K562 (cell line): ENCODE results near the gene HNRNPA3. TPM values are rescaled to one million over a fixed set of nuclear protein-coding genes. Genes with fewer than 3 reads are reported as not detected.

Source experiments
- JUND ChIP-seq, 2 experiments: IDR thresholded peaks; 2 replicates in 1 of 2; 3 replicates in 1 of 2; pipeline ENCODE4 v1.6.1; 2011; ENCODE audit warnings: borderline replicate concordance in 2 of 2, low read depth in 2 of 2, low read length in 2 of 2, improper control_type of control experiment in 1 of 2, missing biosample characterization in 1 of 2, missing genetic modification characterization in 1 of 2, missing genetic modification reagents in 1 of 2
- MXD1 ChIP-seq: fragments of 250-450 bp; sonication (Bioruptor Pico); IDR thresholded peaks from 2 replicates; pipeline ENCODE4 v1.8.0; 2021; ENCODE audit warnings: borderline replicate concordance, mild to moderate bottlenecking, moderate library complexity; ENCODE audit not compliant: poor library complexity, severe bottlenecking
- NBN ChIP-seq: fragments of 450-650 bp; IDR thresholded peaks from 2 replicates; pipeline ENCODE4 v1.6.1; 2016; ENCODE audit warnings: low read depth, mild to moderate bottlenecking
- NKRF ChIP-seq: fragments of 450-650 bp; IDR thresholded peaks from 2 replicates; pipeline ENCODE4 v1.6.1; 2016; ENCODE audit warnings: borderline replicate concordance
- NR1H2 ChIP-seq: sonication (generic); formaldehyde crosslinking; IDR thresholded peaks from 2 replicates; pipeline ENCODE4 v1.4.0; 2020; ENCODE audit warnings: mild to moderate bottlenecking, missing genetic modification reagents
- POLR2AphosphoS2 ChIP-seq: IDR thresholded peaks from 2 replicates; pipeline ENCODE4 v1.6.1; 2012; ENCODE audit warnings: low read length, improper control_type of control experiment
- SAP30 ChIP-seq: fragments of 200-600 bp; sonication (generic); IDR thresholded peaks from 2 replicates; pipeline ENCODE4 v1.6.1; 2012; ENCODE audit warnings: borderline replicate concordance, low read depth, mild to moderate bottlenecking, moderate library complexity, low read length, control low read depth, inconsistent platforms; ENCODE audit not compliant: insufficient read depth, poor library complexity, severe bottlenecking
- SIN3A ChIP-seq, 2 experiments: fragments of 150-350 bp in 1 of 2; IDR thresholded peaks; 2 replicates each; pipeline ENCODE4 v1.6.1; 2011 to 2016; ENCODE audit warnings: borderline replicate concordance in 2 of 2, low read depth in 2 of 2, low read length in 2 of 2, mild to moderate bottlenecking in 2 of 2, moderate library complexity in 2 of 2; ENCODE audit not compliant: control insufficient read depth in 1 of 2
- STAG1 ChIP-seq: sonication (generic); formaldehyde crosslinking; IDR thresholded peaks from 2 replicates; pipeline ENCODE4 v1.5.0; 2020; ENCODE audit warnings: missing genetic modification reagents, borderline replicate concordance
- TAF15 ChIP-seq: fragments of 200-400 bp; formaldehyde crosslinking; IDR thresholded peaks from 2 replicates; pipeline ENCODE4 v1.6.1; 2017; ENCODE audit warnings: mild to moderate bottlenecking, low read depth, low read length, moderate library complexity
- ZC3H4 ChIP-seq: sonication (generic); formaldehyde crosslinking; IDR thresholded peaks from 2 replicates; pipeline ENCODE4 v1.9.0; 2021; ENCODE audit warnings: missing genetic modification reagents, borderline replicate concordance
- ZFP1 ChIP-seq: fragments of 450-650 bp; formaldehyde crosslinking; IDR thresholded peaks from 2 replicates; pipeline ENCODE4 v1.4.0; 2020; ENCODE audit warnings: mild to moderate bottlenecking, mixed read lengths
- ZNF143 ChIP-seq: sonication (generic); formaldehyde crosslinking; IDR thresholded peaks from 2 replicates; pipeline ENCODE4 v1.9.0; 2022; ENCODE audit warnings: mild to moderate bottlenecking, missing genetic modification reagents
- ZNF639 ChIP-seq, 2 experiments: fragments of 200-800 bp in 1 of 2; sonication (Bioruptor generic) in 1 of 2; sonication (generic) in 1 of 2; formaldehyde crosslinking in 1 of 2; IDR thresholded peaks in 1 of 2; conservative IDR thresholded peaks in 1 of 2; 2 replicates each; pipeline versions ENCODE4 v1.5.0 to v1.6.1; 2016 to 2020; ENCODE audit warnings: missing compliant biosample characterization in 1 of 2, missing genetic modification characterization in 1 of 2, missing genetic modification reagents in 1 of 2
- polyA plus RNA-seq, 8 experiments: library from polyadenylated mRNA; depleted of rRNA in 4 of 8; stranded (reverse) in 5 of 8; unstranded in 3 of 8; fragments of >200 nt; fragmentation: Nextera tagmentation in 2 of 8; fragmentation: Illumina TruSeq in 1 of 8; extraction: Ambion mirVana in 2 of 8; extraction: Trizol in 1 of 8; gene quantifications; 2 replicates each; pipeline versions ENCODE4 v1.2.1 to v1.2.3, GENCODE V29; 2011 to 2014; ENCODE audit warnings: inconsistent platforms in 1 of 8, missing spikeins in 1 of 8
- total RNA-seq, 7 experiments: library from RNA; depleted of rRNA in 6 of 7; stranded (reverse); fragments of >200 nt in 6 of 7; fragmentation: Illumina TruSeq in 2 of 7; extraction: Trizol in 2 of 7; gene quantifications; 2 replicates each; pipeline versions ENCODE4 v1.2.1 to v1.2.3, GENCODE V29; 2011 to 2021; ENCODE audit warnings: low replicate concordance in 1 of 7

HNRNPA3 gene
- total and polyA plus RNA-seq, 9 of the 15 experiments (the other 6 are each of a cell fraction or from before 2014, with no cell fraction given): 72.8 to 428 (median 192) TPM

GRCh38 chr2:177264693-177265587, 52.3 kb downstream of the HNRNPA3 start, which contains the start of gene NFE2L2 (continued):
- TF ChIP-seq SAP30 (no peak), POLR2AphosphoS2 (no peak), ZC3H4 (peak; percentile 98), ZNF143 (no peak), TAF15 (no peak), JUND (IDR thresholded peaks at IDR 0.05; ENCODE audit: borderline replicate concordance, low read depth, low read length) (peak; percentile 92), JUND (tag; IDR thresholded peaks at IDR 0.05; ENCODE audit: borderline replicate concordance, low read depth, low read length) (peak; percentile 29; the same call in 1 of the 3 replicates), MXD1 (CRISPR knock-in tag) (no peak), ZNF639 (CRISPR knock-in tag; conservative IDR thresholded peaks at IDR 0.05 in 1 of 2, IDR thresholded peaks at IDR 0.05 in 1 of 2) (peak in 1 of 2 experiments; percentile 100; a peak in 2 of 4 replicates), NKRF (peak; percentile 69; the same call in 1 of the 2 replicates), STAG1 (CRISPR knock-in tag) (no peak), NBN (peak; percentile 62), SIN3A (IDR thresholded peaks at IDR 0.05; ENCODE audit: borderline replicate concordance in 2 of 2, control insufficient read depth in 1 of 2, low read depth in 2 of 2, low read length in 2 of 2) (peak in 1 of 2 experiments; percentile 77; a peak in 2 of 4 replicates), ZFP1 (no peak), NR1H2 (CRISPR knock-in tag) (peak; percentile 80)
